Fibroblast of skin of right biceps (primary cell): Measurements from ENCODE around the gene MORN5.

ENCODE experiments used
- DNase-seq: peaks from one replicate; pipeline ENCODE4 v3.0.0-alpha.2; 2013

Gene MORN5

GRCh38 chr9:122125509-122126330, 34.0 kb upstream of the MORN5 start:
- peak; percentile 7 for DNase-seq

- peak; percentile 78 for DNase-seq
These were observed 33.1 kb upstream of the MORN5 start for GRCh38 chr9:122126331-122127261.

GRCh38 chr9:122127396-122127798, 32.3 kb upstream of the MORN5 start:
- DNase-seq, result no peak

- DNase-seq, result no peak
These were observed 31.4 kb upstream of the MORN5 start for GRCh38 chr9:122128007-122128968.

- no peak for DNase-seq
These were observed 30.8 kb upstream of the MORN5 start for GRCh38 chr9:122128969-122129343.

- no peak for DNase-seq
These were observed 29.7 kb upstream of the MORN5 start for GRCh38 chr9:122129969-122130368.

- DNase-seq, result no peak
These were observed 28.9 kb upstream of the MORN5 start for GRCh38 chr9:122130837-122131236.

GRCh38 chr9:122131401-122132001, 28.2 kb upstream of the MORN5 start:
- peak; percentile 8 for DNase-seq

GRCh38 chr9:122132539-122132938, 27.2 kb upstream of the MORN5 start:
- DNase-seq, result no peak

- DNase-seq, result no peak
These were observed 26.3 kb upstream of the MORN5 start for GRCh38 chr9:122133263-122133983.

GRCh38 chr9:122133984-122134535, 25.6 kb upstream of the MORN5 start:
- DNase-seq, result no peak

GRCh38 chr9:122134822-122135528, 24.7 kb upstream of the MORN5 start:
- DNase-seq, result peak; percentile 31

- no peak for DNase-seq
These were observed 24.2 kb upstream of the MORN5 start for GRCh38 chr9:122135529-122135859.

- DNase-seq, result no peak
These were observed 21.0 kb upstream of the MORN5 start for GRCh38 chr9:122138560-122139268.

GRCh38 chr9:122140368-122141193, 19.1 kb upstream of the MORN5 start:
- DNase-seq, result no peak

GRCh38 chr9:122141671-122142070, 18.0 kb upstream of the MORN5 start:
- DNase-seq, result no peak

GRCh38 chr9:122143296-122143695, 16.4 kb upstream of the MORN5 start:
- DNase-seq, result no peak

- DNase-seq, result no peak
These were observed 15.8 kb upstream of the MORN5 start for GRCh38 chr9:122143876-122144405.
